ENCODE results near the gene LRRN4. TPM values are rescaled to one million over a fixed set of nuclear protein-coding genes. Genes with fewer than 3 reads are reported as not detected.

Gene LRRN4
- total RNA-seq, 1 experiment from 2014 or later: not detected

DNA sequence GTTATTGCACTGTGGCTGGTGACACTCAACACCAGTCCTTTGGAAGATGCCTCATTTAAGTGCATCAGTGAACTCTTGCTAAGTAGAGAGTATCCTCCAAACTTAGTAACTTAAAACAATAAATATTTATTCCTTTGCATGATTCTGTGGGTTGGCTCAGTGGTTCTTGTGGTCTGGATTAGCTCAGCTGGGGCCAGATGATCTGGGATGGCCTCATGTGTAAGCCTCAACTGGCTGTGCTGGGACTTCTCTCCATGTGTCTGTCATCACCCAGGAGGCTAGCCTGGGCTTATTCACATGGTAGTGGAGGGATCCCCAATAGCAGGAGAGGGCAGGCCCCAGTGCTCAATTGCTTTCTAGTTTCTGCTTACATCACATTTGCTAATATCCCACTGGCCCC lies 8.3 kb downstream of the LRRN4 start:
- no peak for DNase-seq (ENCODE audit: unreplicated experiment)
- intact Hi-C loops (cut with micrococcal nuclease): no loop called here
- H3K27ac Mint-ChIP-seq (ENCODE audit: low read depth, unreplicated experiment): no peak overlapping the region
- BruUV-seq (replicated peaks): no TSS peak
- no peaks in the 10 kb centered on the region for H3K4me1 Mint-ChIP-seq (ENCODE audit: insufficient read depth, unreplicated experiment)
- peaks cover 41% of the 10 kb centered on the region for H3K36me3 Mint-ChIP-seq (ENCODE audit: insufficient read depth, unreplicated experiment)
- H3K27me3 Mint-ChIP-seq (ENCODE audit: insufficient read depth, unreplicated experiment): no peaks in the 10 kb centered on the region
- H3K4me3 Mint-ChIP-seq (ENCODE audit: unreplicated experiment): no peak overlapping the region
- no peak for TF ChIP-seq CTCF (IDR thresholded peaks at IDR 0.05; ENCODE audit: unreplicated experiment)
- POLR2A ChIA-PET: interaction anchor here (1.2 kb wide), 1 partner anchor 9 kb away, joined by 5 read pairs; no protein-coding TSS in a partner anchor
- CTCF ChIA-PET: no interaction called here
- H3K9me3 Mint-ChIP-seq (ENCODE audit: unreplicated experiment): no peaks in the 10 kb centered on the region

DNA sequence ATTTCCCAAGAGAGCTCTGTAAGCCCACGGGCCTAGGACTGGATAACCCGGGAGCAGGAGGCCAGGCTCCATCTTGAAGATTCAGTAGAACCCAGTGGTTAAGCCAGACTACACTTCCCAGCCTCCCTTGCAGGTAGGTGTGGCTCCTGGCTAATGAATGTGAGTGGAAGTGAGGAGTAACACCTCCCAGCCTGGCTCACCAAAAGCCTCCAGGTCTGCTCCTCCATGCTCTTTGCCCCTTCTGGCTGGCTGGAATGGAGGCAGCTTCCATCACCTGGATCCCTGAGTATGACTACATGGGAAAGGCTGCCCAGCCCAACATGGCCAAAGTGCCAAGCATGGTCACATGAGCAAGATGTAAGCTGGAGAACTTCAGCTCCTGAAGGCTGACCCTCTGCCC lies 9.7 kb downstream of the LRRN4 start:
- Mint-ChIP-seq H3K4me3 (ENCODE audit: unreplicated experiment) (no peak overlapping the region), H3K27ac (ENCODE audit: low read depth, unreplicated experiment) (no peak overlapping the region), H3K36me3 (ENCODE audit: insufficient read depth, unreplicated experiment) (peaks cover 55% of the 10 kb centered on the region), H3K9me3 (ENCODE audit: unreplicated experiment) (no peaks in the 10 kb centered on the region), H3K4me1 (ENCODE audit: insufficient read depth, unreplicated experiment) (no peaks in the 10 kb centered on the region), H3K27me3 (ENCODE audit: insufficient read depth, unreplicated experiment) (no peaks in the 10 kb centered on the region)
- BruUV-seq (replicated peaks): no TSS peak
- CTCF ChIA-PET: no interaction called here
- intact Hi-C loops (cut with micrococcal nuclease): no loop called here
- POLR2A ChIA-PET: interaction anchor here (1.7 to 2.0 kb wide), 2 partner anchors 10 kb away, joined by 6 read pairs; partner anchors contain the start of gene LRRN4
- DNase-seq (ENCODE audit: unreplicated experiment): peak; percentile 18
- no peak for TF ChIP-seq CTCF (IDR thresholded peaks at IDR 0.05; ENCODE audit: unreplicated experiment)

DNA sequence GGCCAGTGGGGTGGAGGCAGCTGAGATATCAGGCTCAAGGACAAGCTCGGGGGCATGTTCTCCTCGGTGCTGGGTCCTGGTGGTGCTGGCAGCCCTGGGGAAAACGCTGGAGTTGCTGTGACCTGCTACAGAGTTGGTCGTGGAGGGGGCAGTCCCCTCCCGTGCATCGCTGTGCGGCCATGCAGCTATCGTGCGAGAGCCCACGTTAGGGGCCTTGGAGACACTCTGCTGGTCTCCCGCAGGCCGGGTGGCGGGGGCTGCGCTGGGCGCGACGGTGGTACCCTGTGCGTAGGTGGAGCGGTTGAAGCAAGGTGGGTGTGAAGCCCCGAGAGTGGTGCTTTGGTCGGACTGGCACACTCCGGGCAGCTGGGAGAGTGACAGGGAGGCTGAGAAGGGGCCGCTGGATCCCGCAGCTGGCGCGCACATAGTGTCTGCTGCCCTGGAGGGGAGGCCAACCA lies 12.0 kb downstream of the LRRN4 start:
- no peaks in the 10 kb centered on the region for H3K9me3 Mint-ChIP-seq (ENCODE audit: unreplicated experiment)
- TF ChIP-seq CTCF (IDR thresholded peaks at IDR 0.05; ENCODE audit: unreplicated experiment): no peak
- intact Hi-C loops (cut with micrococcal nuclease): no loop called here
- H3K4me3 Mint-ChIP-seq (ENCODE audit: unreplicated experiment): no peak overlapping the region
- BruUV-seq (replicated peaks): no TSS peak
- H3K36me3 Mint-ChIP-seq (ENCODE audit: insufficient read depth, unreplicated experiment): peaks cover 74% of the 10 kb centered on the region
- no peak overlapping the region for H3K27ac Mint-ChIP-seq (ENCODE audit: low read depth, unreplicated experiment)
- no peaks in the 10 kb centered on the region for H3K27me3 Mint-ChIP-seq (ENCODE audit: insufficient read depth, unreplicated experiment)
- POLR2A ChIA-PET: no interaction called here
- CTCF ChIA-PET: interaction anchor here (0.6 to 1.6 kb wide), 4 partner anchors 17 to 479 kb away, joined by 3 to 5 read pairs (median 3); no protein-coding TSS in a partner anchor
- DNase-seq (ENCODE audit: unreplicated experiment): no peak
- H3K4me1 Mint-ChIP-seq (ENCODE audit: insufficient read depth, unreplicated experiment): no peaks in the 10 kb centered on the region

DNA sequence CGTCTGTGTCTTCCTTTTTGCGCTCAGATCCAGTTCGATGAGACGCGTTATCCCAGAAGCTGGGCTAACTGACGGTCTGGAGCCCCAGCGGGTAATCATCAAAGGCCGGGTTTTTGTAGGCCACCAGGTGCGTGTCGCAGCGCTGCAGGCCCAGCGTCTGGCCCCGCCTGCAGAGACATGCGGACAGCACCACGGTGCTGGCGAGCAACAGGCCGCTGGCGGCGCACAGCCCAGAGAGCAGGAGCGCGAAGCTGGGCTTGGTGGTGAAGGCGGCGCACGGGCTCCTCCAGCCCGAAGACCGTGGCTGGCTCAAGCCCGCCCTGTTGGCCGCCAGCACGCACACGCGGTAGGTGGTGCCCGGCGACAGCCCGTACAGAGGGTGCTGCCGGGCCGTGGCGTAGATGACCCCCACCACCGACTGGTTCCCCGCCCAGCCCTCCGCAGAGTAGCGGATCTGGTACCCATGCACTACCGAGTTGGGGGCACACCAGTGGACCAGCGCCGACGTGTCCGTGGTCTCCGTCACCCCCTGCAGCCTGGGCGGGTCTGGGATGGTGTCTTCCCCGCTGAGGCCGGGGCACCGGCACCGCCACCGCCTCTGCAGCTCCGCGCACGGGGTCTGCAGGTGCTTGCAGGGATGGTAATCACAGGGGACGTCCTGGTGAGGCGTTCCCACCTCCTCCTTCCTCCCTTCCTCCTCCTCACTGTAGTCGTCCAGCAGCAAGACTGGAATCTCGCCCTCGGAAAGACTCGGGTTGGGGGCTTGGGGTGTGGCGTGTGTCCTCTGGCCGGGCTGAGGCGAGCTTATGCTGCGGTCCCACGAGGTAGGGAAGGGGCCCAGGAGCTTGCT lies 12.7 kb downstream of the LRRN4 start:
- ChIA-PET POLR2A (interaction anchor here (0.9 to 1.4 kb wide), 2 partner anchors 8 to 10 kb away, joined by 5 to 7 read pairs; no protein-coding TSS in a partner anchor), CTCF (interaction anchor here (0.6 to 1.1 kb wide), 2 partner anchors 14 to 479 kb away, joined by 3 read pairs; no protein-coding TSS in a partner anchor)
- no TSS peak for BruUV-seq (replicated peaks)
- intact Hi-C loops (cut with micrococcal nuclease): no loop called here
- Mint-ChIP-seq H3K9me3 (ENCODE audit: unreplicated experiment) (no peaks in the 10 kb centered on the region), H3K4me1 (ENCODE audit: insufficient read depth, unreplicated experiment) (no peaks in the 10 kb centered on the region), H3K27me3 (ENCODE audit: insufficient read depth, unreplicated experiment) (no peaks in the 10 kb centered on the region), H3K36me3 (ENCODE audit: insufficient read depth, unreplicated experiment) (peaks cover 76% of the 10 kb centered on the region), H3K27ac (ENCODE audit: low read depth, unreplicated experiment) (no peak overlapping the region), H3K4me3 (ENCODE audit: unreplicated experiment) (no peak overlapping the region)
- no peak for DNase-seq (ENCODE audit: unreplicated experiment)
- no peak for TF ChIP-seq CTCF (IDR thresholded peaks at IDR 0.05; ENCODE audit: unreplicated experiment)

Data from MCF 10A (cell line).